ENCODE results near the gene CADPS.

Gene CADPS

DNA sequence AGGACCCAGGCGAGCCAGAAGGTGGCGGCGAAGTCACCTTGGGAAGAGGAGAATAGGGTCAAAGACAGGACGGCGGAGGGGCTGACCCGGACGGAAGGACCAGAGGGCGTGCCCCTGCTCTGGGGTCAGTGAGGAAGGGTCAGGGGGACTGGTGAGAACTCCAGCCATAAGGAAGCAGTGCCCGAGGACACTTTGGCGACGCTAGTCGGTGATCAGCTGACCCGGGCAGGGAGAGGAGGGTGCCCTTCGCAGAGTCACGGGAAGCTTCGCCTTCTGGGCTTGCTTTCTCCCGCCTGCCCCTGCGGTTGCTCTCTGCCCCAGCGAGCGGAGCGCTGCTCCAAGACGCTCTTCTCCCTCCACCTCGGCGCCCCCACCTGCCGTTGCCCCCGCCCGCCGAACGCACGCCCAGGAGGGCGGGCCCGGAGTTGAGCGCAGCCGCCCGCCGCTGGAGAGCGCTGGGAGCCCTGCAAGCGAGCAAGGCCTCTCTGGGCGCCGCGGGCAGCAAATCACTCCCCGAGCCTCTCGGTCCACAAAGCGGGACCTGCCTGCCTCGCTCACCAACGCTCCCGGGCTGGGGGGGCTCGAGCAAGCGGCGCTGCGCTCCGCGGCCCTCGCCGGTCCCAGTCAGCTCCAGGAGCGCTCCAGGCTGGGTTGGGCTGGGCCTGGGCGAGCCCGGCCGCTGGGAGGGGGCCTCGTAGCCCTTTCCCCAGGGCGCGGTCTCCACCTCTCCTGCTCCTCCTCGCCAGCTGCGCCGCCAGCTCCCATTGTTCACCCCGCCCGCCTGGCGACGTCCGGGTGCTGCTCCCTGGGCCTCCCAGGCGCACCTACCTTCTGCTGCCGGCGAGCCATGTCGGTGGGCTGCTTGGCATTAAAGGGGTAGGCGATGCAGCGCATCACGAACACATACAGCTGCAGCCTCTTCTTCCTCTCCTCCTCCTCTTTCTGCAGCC, 1.2 kb downstream of the CADPS start:
- DNase-seq (ENCODE audit: low read depth, low spot score), result no peak

DNA sequence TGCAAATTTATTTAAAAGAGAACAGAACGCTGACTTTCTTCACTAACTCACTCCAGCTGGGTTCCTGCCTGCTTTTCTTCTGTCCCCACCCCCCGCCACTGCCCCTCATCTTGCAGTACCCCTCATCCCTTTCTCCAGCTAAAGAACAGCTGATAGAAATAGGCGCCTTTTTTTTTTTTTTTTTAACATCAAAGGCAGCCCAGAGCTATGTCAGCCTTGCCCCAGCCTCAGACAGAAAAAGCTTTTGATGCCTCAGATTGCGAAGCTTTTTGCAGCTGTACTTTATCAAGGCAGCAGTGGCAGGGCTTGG, 1.8 kb downstream of the CADPS start:
- DNase-seq (ENCODE audit: low read depth, low spot score), result no peak

DNA sequence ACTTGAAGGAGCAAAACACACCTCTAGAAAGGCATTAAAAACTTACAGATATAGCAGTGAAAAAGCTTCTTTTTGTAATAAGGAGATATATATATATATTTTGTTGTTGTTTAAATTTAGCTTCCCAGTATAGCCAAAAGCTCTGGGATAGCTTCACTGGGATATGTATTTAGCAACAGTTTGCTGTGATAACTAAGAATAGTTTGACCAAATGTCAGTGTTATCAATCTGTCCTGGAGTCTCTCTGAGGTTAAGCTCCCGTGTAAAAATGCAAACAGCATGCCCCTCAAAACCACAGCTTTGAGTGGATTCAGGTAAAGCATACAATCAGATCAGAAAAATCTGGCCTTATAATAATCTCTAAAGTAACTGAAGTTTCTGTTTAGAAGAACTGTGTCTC, 2.9 kb downstream of the CADPS start:
- DNase-seq (ENCODE audit: low read depth, low spot score), result no peak

DNA sequence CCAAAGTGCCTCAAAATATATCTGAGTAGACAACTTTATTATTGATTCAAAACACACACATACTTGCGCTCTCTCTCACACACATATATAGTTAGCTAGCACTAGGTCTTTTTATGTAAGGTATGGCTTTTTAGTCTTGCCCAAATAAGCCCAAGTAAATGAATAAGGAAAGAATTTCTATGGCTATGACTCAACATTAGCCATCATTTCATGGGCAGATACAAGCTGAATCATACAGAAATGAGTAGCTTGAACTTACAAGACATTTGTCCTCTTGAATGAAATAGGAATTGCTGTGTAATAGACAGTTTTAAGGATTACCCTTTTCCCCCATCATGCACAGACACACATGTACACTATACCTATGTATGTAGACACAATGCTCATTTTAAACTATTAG, 4.9 kb downstream of the CADPS start:
- no peak for DNase-seq (ENCODE audit: low read depth, low spot score)

GRCh38 chr3:62863648-62864047, 11.6 kb downstream of the CADPS start:
- no peak for DNase-seq (ENCODE audit: low read depth, low spot score)

GRCh38 chr3:62859203-62859791, 15.9 kb downstream of the CADPS start:
- DNase-seq (ENCODE audit: low read depth, low spot score), result no peak

GRCh38 chr3:62845996-62846395, 29.2 kb downstream of the CADPS start:
- DNase-seq (ENCODE audit: low read depth, low spot score), result no peak

GRCh38 chr3:62843508-62843907, 31.7 kb downstream of the CADPS start:
- no peak for DNase-seq (ENCODE audit: low read depth, low spot score)

GRCh38 chr3:62839748-62840147, 35.5 kb downstream of the CADPS start:
- no peak for DNase-seq (ENCODE audit: low read depth, low spot score)

DNA sequence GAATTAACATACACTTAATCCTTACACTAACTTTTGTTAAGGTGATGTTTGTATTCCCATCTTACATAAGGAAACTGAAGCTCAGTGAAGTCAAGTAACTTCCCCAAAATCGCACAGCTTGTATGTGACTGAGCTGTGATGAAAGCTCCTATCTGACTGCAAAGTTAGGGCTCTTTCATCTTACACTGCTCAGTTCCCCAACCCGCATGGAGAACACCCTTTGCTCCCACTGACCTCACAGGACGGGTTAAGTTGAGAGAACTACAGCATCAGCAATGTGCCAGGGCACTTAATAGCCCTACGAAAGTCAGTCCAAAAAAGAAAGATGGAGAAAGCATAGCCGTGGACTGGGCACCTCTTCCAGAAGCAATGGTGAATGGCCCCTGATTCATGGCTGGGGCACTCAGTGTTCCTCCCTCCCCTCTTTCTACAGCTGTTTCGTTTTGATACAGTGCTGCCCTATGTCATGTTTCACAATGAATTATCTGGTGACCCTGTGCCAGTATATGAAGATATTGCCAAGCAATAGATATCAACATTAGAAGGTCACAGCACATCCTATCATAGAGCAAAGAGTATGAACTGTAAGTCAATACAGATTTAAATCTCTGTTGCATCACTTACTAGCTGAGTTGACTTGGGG, 38.0 kb downstream of the CADPS start:
- DNase-seq (ENCODE audit: low read depth, low spot score), result no peak

- DNase-seq (ENCODE audit: low read depth, low spot score), result no peak
Measured at GRCh38 chr3:62835554-62836236, 39.5 kb downstream of the CADPS start.

GRCh38 chr3:62833538-62833937, 41.7 kb downstream of the CADPS start:
- DNase-seq (ENCODE audit: low read depth, low spot score), result peak; percentile 3

DNA sequence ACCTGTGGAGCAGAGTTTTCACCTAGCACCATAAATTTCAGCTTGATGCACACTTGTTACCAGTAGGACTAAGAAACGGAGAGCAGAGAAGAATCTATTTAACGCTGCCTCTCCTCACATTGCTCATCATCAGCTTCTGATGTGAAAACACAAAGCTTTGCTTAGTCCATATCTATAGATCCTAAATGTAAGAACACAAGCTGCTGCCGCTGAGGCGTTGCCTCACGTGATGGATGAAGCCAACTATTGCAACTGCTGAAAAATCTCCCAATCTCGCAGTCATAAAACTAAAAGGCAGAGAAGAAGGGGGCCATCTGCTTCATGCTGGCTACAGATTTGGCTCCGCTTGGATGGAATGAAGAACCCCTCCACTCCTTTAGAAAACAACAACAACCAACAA, 42.7 kb downstream of the CADPS start:
- DNase-seq (ENCODE audit: low read depth, low spot score), result no peak

DNA sequence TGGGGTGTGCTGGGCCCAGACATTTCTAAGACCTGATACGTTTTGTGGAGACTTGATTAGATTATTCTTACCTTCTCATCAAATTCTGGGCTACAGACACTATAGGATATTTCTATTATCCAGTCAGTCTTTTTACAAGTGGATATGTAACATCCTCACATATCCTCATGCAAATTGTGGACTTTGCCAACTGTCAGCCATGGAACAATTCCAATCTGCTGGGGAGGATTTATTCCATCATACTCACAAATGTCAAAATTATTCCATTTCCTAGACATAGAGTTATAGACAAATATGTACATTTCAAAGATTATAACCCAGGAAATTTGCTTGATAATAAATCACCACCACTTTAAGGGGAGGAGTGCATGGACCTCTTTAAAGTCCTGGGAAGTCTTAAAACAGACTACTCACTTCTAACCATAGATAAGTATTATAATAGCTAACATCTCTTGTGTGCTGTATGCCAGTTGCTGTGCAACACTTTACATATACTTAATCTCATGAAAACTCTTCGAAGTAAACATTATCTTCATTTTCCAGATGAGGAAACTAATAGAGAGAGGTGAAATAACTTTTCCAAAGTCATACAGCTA, 44.4 kb downstream of the CADPS start:
- no peak for DNase-seq (ENCODE audit: low read depth, low spot score)

DNA sequence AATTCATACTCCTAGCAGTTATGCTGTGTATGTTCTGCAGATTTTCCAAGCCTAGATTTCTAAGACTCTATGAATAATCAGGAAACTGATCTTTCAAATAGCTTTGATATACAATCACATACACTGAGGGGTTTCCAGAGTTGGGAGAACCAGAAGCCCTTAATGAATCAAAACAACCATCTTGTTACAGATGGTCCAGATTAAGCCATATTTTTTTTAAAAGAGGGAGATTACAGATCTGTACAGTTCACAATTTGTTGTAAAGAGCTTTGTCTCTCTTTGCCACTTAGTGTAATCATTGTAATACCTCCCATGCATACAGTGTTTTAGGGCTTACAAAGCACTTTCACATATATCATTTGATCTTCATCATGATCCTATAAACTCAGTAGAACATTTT, 47.7 kb downstream of the CADPS start:
- DNase-seq (ENCODE audit: low read depth, low spot score), result no peak

- DNase-seq (ENCODE audit: low read depth, low spot score), result no peak
Measured at GRCh38 chr3:62824965-62825592, 50.1 kb downstream of the CADPS start.

- no peak for DNase-seq (ENCODE audit: low read depth, low spot score)
Measured at GRCh38 chr3:62823461-62824050, 51.7 kb downstream of the CADPS start.

GRCh38 chr3:62822905-62823304, 52.3 kb downstream of the CADPS start:
- DNase-seq (ENCODE audit: low read depth, low spot score), result no peak

DNA sequence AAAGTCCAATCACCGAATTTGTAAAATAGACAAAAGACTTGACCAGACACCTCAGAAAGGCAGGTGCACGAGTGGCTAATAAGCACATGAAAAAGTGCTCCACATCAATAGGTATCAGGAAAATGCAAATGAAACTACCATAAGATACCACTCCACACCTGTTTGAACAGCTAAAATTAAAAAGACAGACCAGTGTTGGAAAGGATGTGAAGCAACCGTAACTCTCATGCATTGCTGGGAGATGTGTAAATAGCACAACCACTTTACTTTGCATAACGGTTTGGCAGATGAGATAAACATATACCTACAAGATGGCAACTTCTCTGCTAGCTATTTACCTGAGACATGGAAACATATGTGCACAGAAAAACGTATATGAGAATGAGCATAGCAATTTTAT, 56.9 kb downstream of the CADPS start:
- no peak for DNase-seq (ENCODE audit: low read depth, low spot score)

DNA sequence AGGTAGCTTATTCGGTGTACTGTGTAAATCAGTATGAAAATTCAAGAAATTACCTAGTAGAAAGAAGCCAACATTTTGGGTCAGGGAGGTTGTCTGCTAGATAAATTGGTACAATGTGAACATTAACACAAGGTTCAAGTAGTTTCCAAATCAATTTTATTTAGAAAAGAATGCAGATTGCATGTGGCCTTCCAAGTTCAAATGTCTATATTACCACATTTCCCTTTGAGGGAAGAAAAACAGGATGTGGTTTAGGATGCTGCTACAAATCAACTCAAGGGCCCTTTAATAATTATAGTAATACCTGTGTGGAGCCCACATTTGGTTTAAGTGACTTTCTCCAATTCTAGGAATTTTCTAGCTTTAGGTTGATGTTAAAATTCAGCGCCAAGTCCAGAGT, 57.5 kb downstream of the CADPS start:
- DNase-seq (ENCODE audit: low read depth, low spot score), result no peak

- no peak for DNase-seq (ENCODE audit: low read depth, low spot score)
Measured at GRCh38 chr3:62815981-62816380, 59.2 kb downstream of the CADPS start.
